Coronary artery (tissue), 2 donors: ENCODE data around the gene CD40LG.

Experiments
- DNase-seq: peaks from one replicate; pipeline ENCODE4 v3.0.0-alpha.2; 2017; ENCODE audit warnings: low spot score
- H3K27ac ChIP-seq, 2 donors: fragments of 200-600 bp; sonication (generic); one replicate each; pipeline ENCODE4 v1.5.1; 2016 to 2019
- H3K4me3 ChIP-seq: fragments of 200-600 bp; sonication (generic); 2 replicates; pipeline ENCODE4 v1.5.1; 2016; ENCODE audit warnings: mild to moderate bottlenecking, moderate library complexity
- TF ChIP-seq, protein P1 (sequence below): fragments of 200-600 bp; sonication (generic); IDR thresholded peaks from one replicate; pipeline ENCODE4 v1.5.1; 2019; ENCODE audit warnings: antibody characterized with exemption

The CD40LG gene

DNA sequence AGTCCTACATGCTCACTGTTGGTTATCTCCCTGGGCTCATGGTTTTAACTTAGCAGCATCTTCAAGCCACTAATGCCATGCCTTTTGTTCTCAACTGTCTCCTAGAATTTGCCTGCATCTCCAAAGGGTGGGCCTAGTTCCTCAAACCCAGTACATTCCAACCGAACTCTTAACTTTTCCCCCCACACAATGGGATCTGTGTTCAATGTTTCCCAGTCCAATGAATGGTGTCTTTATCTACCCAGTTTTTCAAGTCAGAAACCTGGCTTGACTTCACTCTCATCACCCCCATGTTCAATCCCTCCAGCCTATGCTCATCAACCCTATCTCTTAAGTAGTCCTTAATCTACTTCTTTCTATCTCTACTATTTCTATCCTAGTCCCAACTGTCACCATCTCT lies 12.9 kb downstream of the CD40LG start:
- no peak overlapping the region for H3K4me3 ChIP-seq
- TF ChIP-seq, protein P1, sequence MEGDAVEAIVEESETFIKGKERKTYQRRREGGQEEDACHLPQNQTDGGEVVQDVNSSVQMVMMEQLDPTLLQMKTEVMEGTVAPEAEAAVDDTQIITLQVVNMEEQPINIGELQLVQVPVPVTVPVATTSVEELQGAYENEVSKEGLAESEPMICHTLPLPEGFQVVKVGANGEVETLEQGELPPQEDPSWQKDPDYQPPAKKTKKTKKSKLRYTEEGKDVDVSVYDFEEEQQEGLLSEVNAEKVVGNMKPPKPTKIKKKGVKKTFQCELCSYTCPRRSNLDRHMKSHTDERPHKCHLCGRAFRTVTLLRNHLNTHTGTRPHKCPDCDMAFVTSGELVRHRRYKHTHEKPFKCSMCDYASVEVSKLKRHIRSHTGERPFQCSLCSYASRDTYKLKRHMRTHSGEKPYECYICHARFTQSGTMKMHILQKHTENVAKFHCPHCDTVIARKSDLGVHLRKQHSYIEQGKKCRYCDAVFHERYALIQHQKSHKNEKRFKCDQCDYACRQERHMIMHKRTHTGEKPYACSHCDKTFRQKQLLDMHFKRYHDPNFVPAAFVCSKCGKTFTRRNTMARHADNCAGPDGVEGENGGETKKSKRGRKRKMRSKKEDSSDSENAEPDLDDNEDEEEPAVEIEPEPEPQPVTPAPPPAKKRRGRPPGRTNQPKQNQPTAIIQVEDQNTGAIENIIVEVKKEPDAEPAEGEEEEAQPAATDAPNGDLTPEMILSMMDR = no peak
- no peak for DNase-seq
- H3K27ac ChIP-seq = no peak overlapping the region

DNA sequence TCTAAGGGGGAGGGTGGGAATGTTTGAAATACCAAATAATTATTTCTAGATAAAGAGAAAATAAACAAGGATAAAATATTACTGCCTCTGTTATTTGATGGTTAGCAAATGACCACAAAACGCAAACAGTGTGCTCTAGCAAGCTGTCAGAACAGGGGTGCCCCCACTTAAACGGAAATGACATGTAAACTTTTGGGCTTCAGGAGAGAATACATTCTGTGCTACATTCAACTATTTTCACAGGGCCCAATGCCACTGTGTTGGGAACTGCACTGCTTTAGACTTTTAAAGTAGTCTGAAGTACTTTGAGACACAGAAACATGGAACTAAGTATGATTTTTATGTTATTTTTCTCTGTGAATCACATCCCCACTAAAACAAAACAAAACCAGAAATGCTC lies 14.1 kb downstream of the CD40LG start:
- no peak overlapping the region for H3K4me3 ChIP-seq
- DNase-seq = no peak
- no peak overlapping the region for H3K27ac ChIP-seq
- TF ChIP-seq, protein P1 = no peak

DNA sequence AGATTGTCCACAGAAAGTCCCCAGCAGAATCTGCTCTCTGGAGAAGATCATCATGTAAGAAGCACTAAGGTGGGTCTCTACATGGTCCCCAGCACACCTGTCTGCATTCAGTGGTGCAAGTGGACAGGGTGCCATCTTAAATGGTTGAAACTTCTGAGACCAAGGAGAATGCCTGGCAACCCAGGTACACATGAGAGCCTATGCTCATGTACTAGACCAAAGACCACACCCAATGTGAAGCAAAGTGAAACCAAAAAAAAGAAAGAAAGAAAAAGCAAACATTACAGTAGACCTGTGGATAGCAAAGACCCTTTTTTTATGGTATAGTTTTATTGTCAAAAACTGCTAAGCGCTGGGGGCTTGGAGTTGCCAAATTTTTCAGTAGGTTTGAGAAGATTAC lies 15.0 kb downstream of the CD40LG start:
- TF ChIP-seq, protein P1 = no peak
- Histone ChIP-seq H3K4me3 (no peak overlapping the region), H3K27ac (no peak overlapping the region)
- no peak for DNase-seq

DNA sequence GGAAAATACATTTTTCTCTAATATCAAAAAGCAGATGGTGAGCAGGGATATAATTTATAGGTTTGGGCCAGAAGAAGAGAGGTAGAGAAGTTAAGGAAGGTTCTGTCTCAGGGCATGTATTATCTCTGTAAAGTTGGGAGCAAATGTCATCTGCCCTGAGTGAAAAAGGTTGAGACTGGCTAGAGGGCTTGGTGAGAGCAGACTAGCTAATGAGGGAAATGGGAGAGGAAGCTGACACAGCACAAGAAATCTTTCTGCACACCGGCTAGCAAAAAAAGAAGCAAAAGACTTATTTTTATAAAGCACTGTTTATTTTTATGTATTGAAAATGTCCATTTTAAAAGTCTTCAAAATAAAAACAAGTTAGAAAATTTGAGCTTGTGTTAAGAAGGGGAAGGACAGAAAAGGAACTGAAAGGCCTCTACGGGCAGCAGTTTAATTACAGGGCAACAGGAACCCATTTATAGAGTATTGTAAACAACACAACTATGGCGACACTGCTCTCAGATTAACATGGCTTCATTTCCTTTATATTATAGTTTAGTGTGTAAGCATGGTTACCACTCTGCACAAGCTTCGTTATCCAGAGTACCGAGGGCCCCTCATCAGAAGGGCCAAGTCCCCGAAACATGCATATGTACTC lies 17.4 kb downstream of the CD40LG start:
- TF ChIP-seq, protein P1 = no peak
- no peak for DNase-seq

DNA sequence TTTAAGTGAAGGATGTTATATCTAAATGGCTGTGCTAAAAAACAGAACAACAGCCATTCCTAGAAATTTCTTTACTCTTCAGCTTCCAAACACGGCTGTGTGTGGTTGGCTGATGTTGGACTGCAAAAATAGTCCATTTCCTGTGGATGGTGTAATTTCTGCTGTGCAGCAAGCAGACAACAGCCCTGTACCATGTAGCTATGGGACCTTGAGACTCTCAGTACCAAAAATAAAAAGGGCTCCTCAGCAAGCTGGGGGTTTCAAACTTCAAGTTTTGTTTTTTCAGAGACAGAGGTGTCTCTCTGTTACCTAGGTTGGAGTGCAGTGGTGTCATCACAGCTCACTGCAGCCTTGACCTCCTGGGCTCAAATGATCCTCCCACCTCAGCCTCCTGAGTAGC lies 18.1 kb downstream of the CD40LG start:
- DNase-seq = no peak
- TF ChIP-seq, protein P1 = no peak
- Histone ChIP-seq H3K27ac (no peak overlapping the region), H3K4me3 (no peak overlapping the region)

More for the DNA sequence above, 17.4 kb downstream of the CD40LG start:
- Histone ChIP-seq H3K27ac (no peak overlapping the region), H3K4me3 (no peak overlapping the region)

DNA sequence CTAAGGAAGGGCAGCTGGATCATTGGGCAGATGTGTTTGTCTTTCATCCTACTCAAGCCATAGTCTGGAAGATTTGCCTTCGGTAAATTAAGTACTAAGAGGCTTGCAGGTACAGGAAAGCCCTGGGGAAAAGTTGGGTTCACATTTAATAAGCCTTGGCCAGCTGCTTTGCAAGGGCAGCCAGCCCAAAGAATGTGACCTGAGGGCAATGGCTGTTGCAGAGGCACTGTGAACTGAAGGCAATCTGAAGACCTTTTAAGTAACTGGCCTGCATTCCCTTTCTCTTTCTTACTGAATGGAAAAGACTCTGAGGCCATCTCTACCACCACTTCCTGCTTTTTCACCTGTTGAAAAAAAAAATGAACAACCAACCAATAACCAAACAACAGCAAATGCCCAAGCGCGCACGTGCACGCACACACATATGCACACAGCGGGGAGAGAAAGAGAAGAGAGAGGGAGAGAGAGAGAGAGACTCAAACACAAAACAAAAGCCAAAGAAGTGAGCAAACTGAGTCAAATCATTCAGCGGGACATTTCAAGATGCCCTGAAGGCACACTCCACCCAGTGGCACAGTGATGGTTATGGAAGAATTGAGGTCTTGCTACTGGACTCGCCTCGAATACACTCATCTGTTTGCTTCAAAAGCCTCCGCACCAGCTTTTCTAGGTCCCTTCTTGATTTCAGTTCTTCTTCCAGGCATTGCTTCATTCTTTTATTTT lies 19.6 kb downstream of the CD40LG start:
- TF ChIP-seq, protein P1 = no peak
- H3K4me3 ChIP-seq = no peak overlapping the region
- no peak overlapping the region for H3K27ac ChIP-seq
- DNase-seq = no peak
